Measurements from ENCODE around the gene RNF214. TPM values are rescaled to one million over a fixed set of nuclear protein-coding genes. Genes with fewer than 3 reads are reported as not detected.
"Not testable (repeated sequence)": the region's sequence is repeated elsewhere in the genome, so short reads cannot be mapped to it uniquely, and the experiment has no call there.

RNF214 gene
- polyA plus RNA-seq (2011; rRNA removed) (15.1 and 15.2 TPM in 2 replicates), polyA minus RNA-seq (2011; rRNA and poly(A)+ RNA removed) (42.4 and 52.5 TPM in 2 replicates)

DNA sequence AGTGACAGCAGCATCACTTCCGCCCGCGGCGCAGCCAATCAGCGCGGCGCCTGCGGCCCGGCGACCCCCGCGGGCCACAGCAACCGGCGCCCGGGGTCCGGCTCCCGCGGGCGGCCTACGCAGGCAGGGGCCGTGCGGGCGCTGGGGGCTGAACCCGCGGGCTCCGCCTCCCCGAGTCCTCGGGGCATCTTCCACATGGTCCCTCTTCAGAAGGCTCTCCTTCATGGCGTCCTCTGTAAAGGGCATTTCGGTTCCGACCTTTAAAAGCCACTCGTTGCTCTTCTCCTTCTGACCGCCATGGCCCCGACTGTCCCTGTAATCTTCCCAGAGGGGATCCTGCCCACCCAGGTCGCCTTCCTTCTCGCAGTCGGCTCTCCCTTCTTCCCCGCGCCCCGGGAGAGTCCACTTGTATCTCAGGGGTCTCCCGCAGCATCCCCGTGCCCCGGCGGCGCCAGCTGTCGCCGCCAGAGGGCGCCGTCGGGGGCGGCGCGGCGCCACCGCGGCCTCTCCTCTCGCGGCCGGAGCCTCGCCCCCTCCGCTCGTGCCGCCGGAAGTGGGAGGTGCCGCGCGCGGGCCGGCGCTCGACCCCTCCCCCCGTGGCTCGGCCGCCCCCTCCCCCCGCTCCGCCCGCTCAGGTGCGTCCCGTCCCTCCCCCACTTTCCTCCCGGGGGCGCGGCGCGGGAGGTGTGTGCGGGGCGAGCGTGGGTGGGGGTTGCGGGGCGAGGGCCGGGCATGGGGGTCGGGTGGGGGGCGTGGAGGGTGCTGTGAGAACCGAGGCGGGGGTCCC, at the start of gene RNF214:
TSS of gene RNF214 (plus strand) at position 580 of the 787 bp plus-strand sequence. CDS start 1,602 bp downstream, outside the sequence.
- TF ChIP-seq CTCF (IDR thresholded peaks at IDR 0.05; ENCODE audit: low read depth, low read length): peak; percentile 64
- no peak for DNase-seq (ENCODE audit: low read depth, low spot score)
- CTCF ChIA-PET: interaction anchor here (0.6 to 2.5 kb wide), 9 partner anchors 10 to 442 kb away, joined by 3 to 16 read pairs (median 4); no protein-coding TSS in a partner anchor
- Histone ChIP-seq H3K9me3 (ENCODE audit: control insufficient read depth, insufficient read depth, low read length) (peaks cover 3% of the 10 kb centered on the region; the same call in 1 of the 2 replicates), H3K27me3 (ENCODE audit: control insufficient read depth, insufficient read depth, low read length) (no peaks in the 10 kb centered on the region), H3K4me3 (ENCODE audit: low read depth, low read length) (peak within 1 kb of the TSS; percentile 96), H3K27ac (ENCODE audit: low read depth, low read length) (peak within 1 kb of the TSS; percentile 86)
- POLR2A ChIA-PET: interaction anchor here (0.7 to 1.3 kb wide), 6 partner anchors 10 to 57 kb away, joined by 3 to 5 read pairs (median 4); partner anchors contain the start of gene SIDT2

DNA sequence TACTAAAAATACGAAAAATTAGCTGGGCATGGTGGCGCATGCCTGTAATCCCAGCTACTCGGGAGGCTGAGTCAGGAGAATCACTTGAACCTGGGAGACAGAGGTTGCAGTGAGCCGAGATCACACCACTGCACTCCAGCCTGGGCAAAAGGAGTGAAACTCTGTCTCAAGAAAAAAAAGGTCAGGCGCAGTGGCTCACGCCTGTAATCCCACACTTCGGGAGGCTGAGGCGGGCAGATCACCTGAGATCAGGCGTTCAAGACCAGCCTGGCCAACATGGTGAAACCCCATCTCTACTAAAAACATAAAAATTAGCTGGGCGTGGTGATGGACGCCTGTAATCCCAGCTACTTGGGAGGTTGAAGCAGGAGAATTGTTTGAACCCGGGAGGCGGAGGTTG, 49.3 kb upstream of the RNF214 start:
- H3K9me3 ChIP-seq (ENCODE audit: control insufficient read depth, insufficient read depth, low read length); H3K27ac ChIP-seq (ENCODE audit: low read depth, low read length); H3K4me3 ChIP-seq (ENCODE audit: low read depth, low read length); DNase-seq (ENCODE audit: low read depth, low spot score); H3K27me3 ChIP-seq (ENCODE audit: control insufficient read depth, insufficient read depth, low read length): not testable (repeated sequence)
- CTCF ChIA-PET: interaction anchor here (6.5 kb wide), 1 partner anchor 42 kb away, joined by 70 read pairs; no protein-coding TSS in a partner anchor
- POLR2A ChIA-PET: interaction anchor here (0.7 kb wide), 1 partner anchor 15 kb away, joined by 3 read pairs; no protein-coding TSS in a partner anchor

GRCh38 chr11:117183724-117184349, 48.6 kb upstream of the RNF214 start:
- POLR2A ChIA-PET: interaction anchor here (0.7 kb wide), 1 partner anchor 11 kb away, joined by 3 read pairs; no protein-coding TSS in a partner anchor
- H3K27ac ChIP-seq (ENCODE audit: low read depth, low read length): no peak overlapping the region
- DNase-seq (ENCODE audit: low read depth, low spot score): no peak
- H3K4me3 ChIP-seq (ENCODE audit: low read depth, low read length): no peak overlapping the region
- H3K27me3 ChIP-seq (ENCODE audit: control insufficient read depth, insufficient read depth, low read length): no peaks in the 10 kb centered on the region
- CTCF ChIA-PET: interaction anchor here (0.8 kb wide), 1 partner anchor 43 kb away, joined by 3 read pairs; no protein-coding TSS in a partner anchor
- H3K9me3 ChIP-seq (ENCODE audit: control insufficient read depth, insufficient read depth, low read length): no peaks in the 10 kb centered on the region; the same call in 1 of the 2 replicates
- TF ChIP-seq CTCF (IDR thresholded peaks at IDR 0.05; ENCODE audit: low read depth, low read length): no peak

- Histone ChIP-seq H3K4me3 (ENCODE audit: low read depth, low read length) (no peak overlapping the region), H3K9me3 (ENCODE audit: control insufficient read depth, insufficient read depth, low read length) (no peaks in the 10 kb centered on the region), H3K27ac (ENCODE audit: low read depth, low read length) (no peak overlapping the region), H3K27me3 (ENCODE audit: control insufficient read depth, insufficient read depth, low read length) (no peaks in the 10 kb centered on the region)
- POLR2A ChIA-PET: interaction anchor here (0.7 kb wide), 1 partner anchor 127 kb away, joined by 6 read pairs; no protein-coding TSS in a partner anchor
- CTCF ChIA-PET: no interaction called here
- no peak for DNase-seq (ENCODE audit: low read depth, low spot score)
- no peak for TF ChIP-seq CTCF (IDR thresholded peaks at IDR 0.05; ENCODE audit: low read depth, low read length)
Observed at GRCh38 chr11:117185736-117186430, 46.6 kb upstream of the RNF214 start.

DNA sequence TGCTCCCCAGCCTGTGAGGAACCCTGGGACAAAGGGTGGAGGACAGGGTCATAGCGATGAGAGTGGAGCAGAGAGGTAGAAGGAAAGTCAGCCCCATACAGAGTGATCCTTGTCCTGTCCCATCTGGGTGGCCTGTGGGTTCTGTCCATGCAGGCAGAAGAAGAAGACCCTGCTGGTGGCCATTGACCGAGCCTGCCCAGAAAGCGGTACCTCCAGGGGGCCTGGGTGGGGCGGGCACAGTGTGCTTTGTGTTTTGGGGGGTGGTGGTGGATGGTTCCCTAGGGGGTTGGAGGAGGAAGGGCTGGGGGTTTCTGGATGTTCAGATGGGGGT, 46.1 kb upstream of the RNF214 start:
- DNase-seq (ENCODE audit: low read depth, low spot score): no peak
- Histone ChIP-seq H3K9me3 (ENCODE audit: control insufficient read depth, insufficient read depth, low read length) (no peaks in the 10 kb centered on the region), H3K27me3 (ENCODE audit: control insufficient read depth, insufficient read depth, low read length) (no peaks in the 10 kb centered on the region), H3K27ac (ENCODE audit: low read depth, low read length) (no peak overlapping the region), H3K4me3 (ENCODE audit: low read depth, low read length) (no peak overlapping the region)
- no peak for TF ChIP-seq CTCF (IDR thresholded peaks at IDR 0.05; ENCODE audit: low read depth, low read length)
- ChIA-PET POLR2A (no interaction called here), CTCF (no interaction called here)

Measured in AG04450 (cell line).